ENCODE data around the gene FGF23. TPM values are rescaled to one million over a fixed set of nuclear protein-coding genes. Genes with fewer than 3 reads are reported as not detected.

The FGF23 gene
- total RNA-seq, 3 donors from 2014 or later (not counting 1 experiment from before 2014, with no cell fraction given): not detected

GRCh38 chr12:4331842-4332241 lies 47.7 kb downstream of the FGF23 start:
- no peaks in the 10 kb centered on the region for H3K9me3 ChIP-seq (ENCODE audit: control insufficient read depth, insufficient read depth, low read length)
- 90% methylated on average over 3 of the region's 4 CpGs for WGBS (ENCODE audit: insufficient coverage)
- no peak for TF ChIP-seq CTCF (IDR thresholded peaks at IDR 0.05)
- H3K27me3 ChIP-seq (ENCODE audit: control insufficient read depth, insufficient read depth, low read length): no peaks in the 10 kb centered on the region
- no peaks in the 10 kb centered on the region for H3K27me3 Mint-ChIP-seq (ENCODE audit: low read depth in 2 of 2)
- no peak overlapping the region for H3K27ac Mint-ChIP-seq
- peaks cover 11% of the 10 kb centered on the region for H3K36me3 Mint-ChIP-seq
- peaks cover 16% of the 10 kb centered on the region for H3K36me3 ChIP-seq (ENCODE audit: control insufficient read depth, insufficient read depth, low read length)
- intact Hi-C loops (cut with micrococcal nuclease): no loop called here
- no peak overlapping the region for H3K4me3 Mint-ChIP-seq
- H3K27ac ChIP-seq (ENCODE audit: low read length): no peak overlapping the region
- H3K4me3 ChIP-seq (ENCODE audit: low read length): no peak overlapping the region
- peaks cover 9 to 20% of the 10 kb centered on the region in 2 donors for H3K4me1 Mint-ChIP-seq
- no peak for DNase-seq
- no peaks in the 10 kb centered on the region for H3K9me3 Mint-ChIP-seq
- H3K4me1 ChIP-seq (ENCODE audit: control insufficient read depth, insufficient read depth, low read length): no peaks in the 10 kb centered on the region
- no peak for ATAC-seq

- Histone ChIP-seq H3K4me1 (ENCODE audit: control insufficient read depth, insufficient read depth, low read length) (no peaks in the 10 kb centered on the region), H3K9me3 (ENCODE audit: control insufficient read depth, insufficient read depth, low read length) (no peaks in the 10 kb centered on the region), H3K36me3 (ENCODE audit: control insufficient read depth, insufficient read depth, low read length) (peaks cover 12% of the 10 kb centered on the region), H3K27ac (ENCODE audit: low read length) (no peak overlapping the region), H3K4me3 (ENCODE audit: low read length) (no peak overlapping the region), H3K27me3 (ENCODE audit: control insufficient read depth, insufficient read depth, low read length) (no peaks in the 10 kb centered on the region)
- intact Hi-C loops (cut with micrococcal nuclease): no loop called here
- no peaks in the 10 kb centered on the region for H3K27me3 Mint-ChIP-seq (ENCODE audit: low read depth in 2 of 2)
- 90% methylated on average over 1 of the region's 1 CpG for WGBS (ENCODE audit: insufficient coverage)
- no peak for TF ChIP-seq CTCF (IDR thresholded peaks at IDR 0.05)
- H3K4me3 Mint-ChIP-seq: no peak overlapping the region
- DNase-seq: no peak
- H3K27ac Mint-ChIP-seq: no peak overlapping the region
- no peaks in the 10 kb centered on the region for H3K9me3 Mint-ChIP-seq
- H3K36me3 Mint-ChIP-seq: peaks cover 4% of the 10 kb centered on the region
- no peak for ATAC-seq
- peaks cover 9 to 20% of the 10 kb centered on the region in 2 donors for H3K4me1 Mint-ChIP-seq
Measured at GRCh38 chr12:4331221-4331620, 48.3 kb downstream of the FGF23 start.

GRCh38 chr12:4330203-4330602 lies 49.3 kb downstream of the FGF23 start:
- H3K4me3 Mint-ChIP-seq: no peak overlapping the region
- no peak for ATAC-seq
- H3K9me3 Mint-ChIP-seq: no peaks in the 10 kb centered on the region
- Histone ChIP-seq H3K27ac (ENCODE audit: low read length) (no peak overlapping the region), H3K36me3 (ENCODE audit: control insufficient read depth, insufficient read depth, low read length) (peaks cover 9% of the 10 kb centered on the region), H3K27me3 (ENCODE audit: control insufficient read depth, insufficient read depth, low read length) (no peaks in the 10 kb centered on the region), H3K9me3 (ENCODE audit: control insufficient read depth, insufficient read depth, low read length) (no peaks in the 10 kb centered on the region), H3K4me3 (ENCODE audit: low read length) (no peak overlapping the region), H3K4me1 (ENCODE audit: control insufficient read depth, insufficient read depth, low read length) (no peaks in the 10 kb centered on the region)
- no peak overlapping the region for H3K27ac Mint-ChIP-seq
- peaks cover 9 to 20% of the 10 kb centered on the region in 2 donors for H3K4me1 Mint-ChIP-seq
- no peak for TF ChIP-seq CTCF (IDR thresholded peaks at IDR 0.05)
- WGBS (ENCODE audit: insufficient coverage): 100% methylated on average over 1 of the region's 3 CpGs
- no peak for DNase-seq
- intact Hi-C loops (cut with micrococcal nuclease): no loop called here
- no peaks in the 10 kb centered on the region for H3K27me3 Mint-ChIP-seq (ENCODE audit: low read depth in 2 of 2)
- no peaks in the 10 kb centered on the region for H3K36me3 Mint-ChIP-seq

GRCh38 chr12:4327293-4327692 lies 52.2 kb downstream of the FGF23 start:
- ATAC-seq: no peak
- no peaks in the 10 kb centered on the region for H3K36me3 Mint-ChIP-seq
- Histone ChIP-seq H3K9me3 (ENCODE audit: control insufficient read depth, insufficient read depth, low read length) (no peaks in the 10 kb centered on the region), H3K4me1 (ENCODE audit: control insufficient read depth, insufficient read depth, low read length) (peaks cover 7% of the 10 kb centered on the region), H3K27ac (ENCODE audit: low read length) (no peak overlapping the region), H3K4me3 (ENCODE audit: low read length) (no peak overlapping the region), H3K27me3 (ENCODE audit: control insufficient read depth, insufficient read depth, low read length) (no peaks in the 10 kb centered on the region), H3K36me3 (ENCODE audit: control insufficient read depth, insufficient read depth, low read length) (peaks cover 3% of the 10 kb centered on the region)
- H3K4me1 Mint-ChIP-seq: peaks cover 13 to 34% of the 10 kb centered on the region in 2 donors
- no peak for DNase-seq
- H3K27me3 Mint-ChIP-seq (ENCODE audit: low read depth in 2 of 2): no peaks in the 10 kb centered on the region
- no peak for TF ChIP-seq CTCF (IDR thresholded peaks at IDR 0.05)
- WGBS (ENCODE audit: insufficient coverage): 98% methylated on average over 2 of the region's 2 CpGs
- H3K27ac Mint-ChIP-seq: no peak overlapping the region
- H3K9me3 Mint-ChIP-seq: no peaks in the 10 kb centered on the region
- no peak overlapping the region for H3K4me3 Mint-ChIP-seq
- intact Hi-C loops (cut with micrococcal nuclease): no loop called here
